HG03097 (cell line): ENCODE data around the gene RTL9.

Experiments used
- ATAC-seq: cut with Tn5 transposase; IDR thresholded peaks from one replicate; pipeline ENCODE4 v1.9.1; 2021; ENCODE audit not compliant: unreplicated experiment, low FRiP score

Gene RTL9

DNA sequence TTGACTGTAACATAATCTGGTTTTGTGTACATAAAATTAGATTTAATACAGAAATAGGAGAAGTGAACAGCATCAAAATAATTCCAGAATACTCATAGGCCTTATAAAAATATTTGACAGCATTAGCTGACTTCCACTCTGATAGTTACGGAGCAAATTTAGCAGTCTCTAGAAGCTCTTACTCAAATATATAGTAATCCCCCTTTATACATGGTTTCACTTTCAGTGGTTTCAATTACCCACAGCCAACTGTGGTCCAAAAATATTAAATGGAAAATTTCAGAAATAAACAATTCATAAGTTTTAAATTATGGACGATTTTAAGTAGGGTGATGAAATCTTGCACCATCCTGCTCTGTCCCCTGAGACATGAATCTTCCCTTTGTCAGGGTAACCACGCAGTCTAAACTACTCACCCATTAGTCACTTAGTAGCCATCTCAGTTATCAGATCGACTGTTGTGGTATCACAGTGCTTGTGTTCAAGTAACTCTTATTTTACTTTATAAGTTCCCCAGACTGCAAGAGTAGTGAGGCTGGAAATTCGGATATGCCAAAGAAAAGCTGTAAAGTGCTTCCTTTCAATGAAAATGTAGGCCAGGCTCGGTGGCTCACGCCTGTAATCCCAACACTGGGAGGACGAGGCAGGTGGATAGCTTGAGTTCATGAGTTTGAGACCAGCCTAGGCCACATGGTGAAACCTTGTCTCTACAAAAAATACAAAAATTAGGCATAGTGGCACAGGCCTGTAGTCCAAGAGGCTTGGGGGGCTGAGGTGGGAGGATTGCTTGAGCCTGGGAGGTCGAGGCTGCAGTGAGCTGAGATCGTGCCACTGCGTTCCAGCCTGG, 17.2 kb upstream of the RTL9 start:
- ATAC-seq = peak; percentile 71

DNA sequence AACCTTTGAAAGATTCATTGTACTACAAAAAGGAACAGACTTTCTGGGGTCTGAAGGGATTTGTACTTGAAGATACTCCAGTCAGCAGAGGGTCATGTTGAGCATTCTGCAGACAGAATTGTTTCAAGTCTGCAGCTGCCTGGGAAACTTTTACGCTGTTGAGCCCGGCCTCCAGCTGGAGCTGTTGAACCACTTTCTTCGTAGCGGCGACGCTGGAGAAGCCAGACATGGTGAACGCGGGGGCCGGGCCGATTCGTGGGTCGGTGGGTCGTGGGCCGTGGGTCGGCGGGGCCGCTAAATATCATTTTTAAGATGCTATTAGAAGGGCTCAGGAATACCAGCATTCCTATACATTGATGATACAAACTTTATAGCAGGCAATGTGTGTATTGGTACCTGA, 12.0 kb upstream of the RTL9 start:
- no peak for ATAC-seq

DNA sequence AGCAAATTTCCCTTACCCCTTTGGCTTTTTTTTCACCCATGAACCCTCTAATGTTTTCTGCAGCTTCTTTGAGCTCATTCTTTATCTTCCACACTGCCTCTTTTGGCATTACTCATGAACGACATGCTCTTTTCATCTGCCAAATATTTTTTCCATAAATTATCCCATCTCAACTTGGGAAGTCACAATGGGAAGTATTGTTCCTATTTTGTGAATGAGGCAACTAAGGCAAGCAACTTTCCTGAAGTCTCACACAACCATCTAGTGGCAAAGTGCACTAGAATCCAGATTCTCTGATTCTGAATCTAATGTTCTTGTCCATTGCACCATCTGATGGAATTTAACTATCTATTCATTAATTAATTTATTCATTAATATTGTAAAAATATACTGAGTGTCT, 625 bp downstream of the RTL9 start:
- ATAC-seq = no peak

DNA sequence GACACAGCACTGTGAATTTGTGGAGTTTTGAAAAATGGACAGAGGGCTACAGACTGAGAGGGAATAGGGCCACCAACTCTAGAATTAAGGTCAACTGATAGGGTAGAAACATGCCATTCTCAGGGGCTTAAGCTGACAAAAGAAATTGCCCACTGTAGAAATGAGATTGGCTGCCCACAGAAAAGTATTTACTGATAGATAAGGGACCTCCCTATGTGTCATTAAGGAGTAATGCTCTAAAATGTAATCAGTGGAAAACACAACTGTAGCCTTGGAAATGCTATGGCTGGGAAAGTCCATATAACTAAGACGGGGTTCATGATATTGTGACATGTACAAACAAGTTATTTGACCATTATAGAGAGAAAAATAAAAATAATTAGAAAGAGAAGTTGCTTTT, 4.6 kb downstream of the RTL9 start:
- ATAC-seq = no peak

DNA sequence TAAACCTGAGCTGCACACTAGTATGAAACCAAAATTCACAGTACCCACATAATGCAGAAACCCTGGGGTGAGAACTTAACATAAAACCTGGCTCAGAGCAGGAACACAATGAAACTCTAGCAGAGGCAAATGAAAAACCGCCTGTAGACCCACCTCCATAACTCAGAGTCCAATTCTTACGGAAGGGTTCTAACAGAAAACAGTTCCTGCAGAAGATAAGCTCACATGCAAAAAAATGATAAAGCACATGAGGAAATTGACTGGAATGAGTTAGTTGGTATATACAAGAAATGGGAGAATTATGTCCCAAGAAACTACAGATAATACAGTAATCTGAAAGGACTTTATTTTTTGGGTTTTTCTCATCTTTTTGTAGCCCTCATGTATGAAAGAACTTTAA, 14.7 kb downstream of the RTL9 start:
- ATAC-seq = no peak

DNA sequence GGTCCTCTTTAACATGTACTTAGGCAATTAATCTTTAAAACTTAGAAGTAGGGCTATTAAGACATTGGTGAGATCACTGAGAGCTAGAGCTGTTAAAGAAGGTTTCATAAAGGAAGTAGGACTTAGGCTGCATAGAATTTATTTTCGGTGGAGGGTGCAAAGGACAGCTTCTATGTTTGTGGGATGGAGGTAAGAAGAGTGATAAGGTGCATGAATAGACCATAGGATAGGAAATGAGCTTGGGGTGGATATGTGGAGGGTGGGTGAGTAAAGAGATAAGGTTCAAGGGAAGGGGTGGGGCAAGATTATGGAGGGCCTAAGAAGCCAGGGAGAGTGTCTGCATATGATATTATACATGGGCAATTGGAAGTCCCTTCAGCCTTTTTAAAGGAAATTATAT, 15.9 kb downstream of the RTL9 start:
- no peak for ATAC-seq

DNA sequence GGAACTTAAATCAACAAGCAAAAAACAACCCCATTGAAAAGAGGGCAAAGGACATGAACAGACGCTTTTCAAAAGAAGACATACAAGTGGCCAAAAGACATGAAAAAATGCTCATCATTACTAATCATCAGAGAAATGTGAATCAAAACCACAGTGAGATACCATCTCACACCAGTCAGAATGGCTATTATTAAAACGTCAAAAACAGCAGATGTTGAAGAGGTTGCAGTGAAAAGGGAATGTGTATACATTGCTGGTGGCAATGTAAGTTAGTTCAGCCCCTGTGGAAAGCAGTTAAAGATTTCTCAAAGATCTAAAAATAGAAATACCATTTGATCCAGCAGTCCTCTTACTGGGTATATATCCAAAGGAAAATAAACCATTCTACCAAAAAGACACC, 22.6 kb downstream of the RTL9 start:
- no peak for ATAC-seq

DNA sequence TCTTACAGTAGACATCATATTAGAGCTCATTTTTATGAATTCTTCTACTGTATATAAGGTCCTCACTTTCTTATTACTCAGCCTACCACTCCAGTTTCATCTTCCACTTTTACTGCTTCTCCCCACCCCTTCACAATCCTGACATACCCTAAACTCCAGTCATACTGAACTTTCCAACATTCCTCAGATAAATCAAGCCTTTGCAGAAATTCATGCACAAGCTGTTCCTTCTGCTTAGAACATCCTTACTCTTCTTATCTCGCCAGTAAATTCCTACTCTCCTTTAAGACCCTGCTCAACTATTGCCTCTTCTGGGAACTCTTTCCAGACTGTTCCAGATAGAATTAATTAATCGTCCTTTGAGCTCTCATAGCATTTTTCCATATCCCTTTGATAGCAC, 24.8 kb downstream of the RTL9 start:
- ATAC-seq = no peak

DNA sequence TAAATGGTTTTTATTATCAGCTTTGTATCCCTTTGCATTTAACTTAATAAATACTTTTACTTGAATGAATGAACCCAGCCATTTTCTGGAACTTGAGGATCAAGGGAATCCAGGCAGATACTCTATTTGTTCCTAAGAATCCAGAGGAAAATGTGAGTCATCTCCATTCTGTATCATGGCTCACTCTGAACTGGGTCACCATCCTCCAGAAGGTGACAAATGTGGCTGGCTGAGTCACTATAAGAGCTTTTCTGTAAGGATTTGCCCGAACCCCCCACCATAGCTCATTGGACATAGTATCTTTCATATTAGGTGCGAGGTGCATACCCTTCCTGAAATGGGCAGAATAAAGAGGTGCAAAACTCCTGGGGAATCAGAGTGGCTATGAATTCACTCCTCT, 25.8 kb downstream of the RTL9 start:
- no peak for ATAC-seq

DNA sequence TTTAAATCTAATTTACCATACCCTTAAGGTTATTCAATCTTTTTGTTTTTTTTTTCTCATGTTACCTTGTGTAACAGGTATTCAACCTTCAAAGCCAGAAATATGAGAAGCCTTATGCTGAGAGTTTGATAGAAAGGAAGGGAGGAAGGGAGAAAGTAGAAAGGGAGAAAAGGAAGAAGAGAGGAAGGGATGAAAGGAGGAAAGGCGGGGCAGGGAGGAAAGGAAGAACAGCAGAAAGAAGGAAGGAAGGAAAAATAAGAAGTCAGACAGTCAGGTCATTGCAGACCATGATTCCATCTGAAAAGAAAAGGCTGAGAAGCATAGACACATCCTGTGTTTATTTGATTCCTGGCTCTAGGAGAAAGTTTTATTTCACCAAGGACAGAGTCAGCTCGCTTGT, 30.9 kb downstream of the RTL9 start:
- no peak for ATAC-seq

DNA sequence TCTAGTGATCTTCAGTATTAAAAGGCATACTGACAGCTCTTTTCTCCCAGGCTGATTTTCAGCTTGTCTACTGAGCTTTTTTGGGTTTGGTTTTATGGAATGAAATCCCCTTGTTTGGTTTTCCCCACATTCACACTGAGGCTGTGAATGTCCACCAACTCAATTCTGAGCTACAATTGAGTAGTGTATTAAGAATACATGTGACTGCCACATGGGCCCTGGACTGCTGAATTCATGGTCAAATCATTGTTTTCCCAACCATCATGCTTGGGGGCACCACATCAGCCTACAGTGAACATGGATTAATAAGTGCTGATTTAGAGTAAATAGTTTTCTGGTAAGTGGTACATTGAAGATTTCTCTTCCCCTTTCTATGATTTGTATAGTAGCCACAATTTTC, 32.4 kb downstream of the RTL9 start:
- no peak for ATAC-seq

DNA sequence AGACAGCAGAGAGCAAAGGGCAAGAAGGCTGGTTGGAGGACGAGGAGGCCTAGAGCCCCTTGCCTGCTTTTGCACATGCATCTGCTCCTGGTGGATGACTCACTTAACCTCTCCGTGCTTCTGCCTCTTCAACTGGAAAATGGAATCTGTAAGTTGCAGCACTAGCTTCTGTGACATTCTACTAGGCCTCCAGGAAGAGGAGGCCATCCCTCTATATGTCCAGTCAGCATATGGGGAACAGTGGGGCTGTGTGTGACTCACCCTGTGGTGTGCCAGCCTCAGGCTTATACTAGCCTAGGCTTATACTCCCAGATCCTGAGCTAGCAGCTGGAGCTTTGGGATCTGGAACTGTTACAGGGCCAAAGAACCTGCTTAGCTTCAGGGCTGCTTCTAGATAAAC, 36.0 kb downstream of the RTL9 start:
- no peak for ATAC-seq

DNA sequence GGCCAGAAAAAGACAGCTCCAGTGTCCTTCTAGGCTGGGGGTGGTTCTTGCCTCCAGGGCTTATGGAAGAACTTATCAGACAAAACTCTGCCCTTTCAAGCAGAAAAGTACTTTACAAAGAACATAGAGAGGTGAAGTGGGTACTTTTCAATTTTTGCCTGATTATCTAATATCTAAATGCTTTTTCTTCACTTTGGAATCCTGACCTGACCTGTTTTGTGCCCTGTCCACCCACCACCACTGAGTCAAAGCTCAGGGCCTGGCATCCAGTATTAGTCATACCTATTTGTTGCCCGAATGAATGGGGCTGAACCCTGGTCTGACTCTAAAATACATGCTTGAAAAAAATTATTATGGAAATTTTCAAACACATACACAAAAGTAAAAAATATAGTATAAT, 37.2 kb downstream of the RTL9 start:
- no peak for ATAC-seq

DNA sequence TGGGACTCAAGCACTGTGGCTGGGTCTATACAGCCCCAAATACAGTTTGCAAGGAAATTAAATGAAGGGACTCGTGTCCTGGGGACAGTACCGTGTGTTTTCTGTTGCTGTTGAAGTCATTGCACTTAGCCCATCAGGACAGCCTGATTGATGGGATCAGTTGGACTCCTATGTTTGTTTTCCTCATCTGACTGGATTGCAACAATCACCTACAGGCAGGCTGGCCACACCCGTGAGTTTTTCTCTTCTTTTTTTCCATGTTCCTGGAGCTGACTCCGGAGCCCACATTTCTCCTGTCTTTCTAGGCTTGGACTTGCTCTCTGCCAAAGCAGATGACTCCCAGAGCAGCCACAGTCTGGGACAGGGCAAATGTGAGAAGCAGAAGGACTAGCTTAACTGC, 38.1 kb downstream of the RTL9 start:
- ATAC-seq = no peak

DNA sequence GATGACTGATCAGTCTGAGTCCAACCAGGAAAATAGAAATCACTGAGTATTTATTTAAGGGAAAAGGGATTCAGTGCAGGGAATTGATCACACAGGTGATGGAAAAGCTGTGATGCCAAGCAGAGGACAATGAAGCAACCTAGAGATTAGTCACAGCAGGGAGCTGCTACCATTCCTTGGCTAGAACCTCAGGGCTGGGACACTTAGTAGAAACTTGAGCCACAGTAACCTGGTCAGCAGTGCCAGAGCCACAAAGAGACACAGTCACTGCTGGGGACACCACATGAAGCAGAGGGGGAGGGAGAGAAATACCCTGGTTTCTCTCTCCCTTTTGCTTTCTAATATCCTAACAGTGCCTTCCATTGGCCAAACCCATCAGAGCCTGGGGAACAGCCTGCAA, 38.7 kb downstream of the RTL9 start:
- no peak for ATAC-seq

DNA sequence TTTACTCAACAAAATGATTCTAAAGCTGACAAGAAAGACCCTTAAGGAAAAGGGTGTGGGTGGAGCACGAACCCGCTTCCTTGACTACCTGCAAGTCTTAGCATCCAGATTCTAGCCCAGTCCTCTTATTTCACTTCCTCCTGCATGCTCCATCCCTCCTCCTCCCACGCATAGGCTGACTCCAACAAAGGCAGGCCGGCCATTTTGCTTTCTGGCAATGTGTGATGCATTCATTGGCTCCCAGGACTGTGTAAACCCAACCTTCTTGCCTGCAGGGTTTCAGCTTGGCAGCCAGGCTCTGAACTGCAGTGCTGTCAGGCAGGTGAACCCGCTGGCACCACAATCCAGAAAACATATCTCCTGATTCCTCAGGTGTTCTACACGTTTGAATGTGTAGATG, 39.3 kb downstream of the RTL9 start:
- ATAC-seq = no peak

DNA sequence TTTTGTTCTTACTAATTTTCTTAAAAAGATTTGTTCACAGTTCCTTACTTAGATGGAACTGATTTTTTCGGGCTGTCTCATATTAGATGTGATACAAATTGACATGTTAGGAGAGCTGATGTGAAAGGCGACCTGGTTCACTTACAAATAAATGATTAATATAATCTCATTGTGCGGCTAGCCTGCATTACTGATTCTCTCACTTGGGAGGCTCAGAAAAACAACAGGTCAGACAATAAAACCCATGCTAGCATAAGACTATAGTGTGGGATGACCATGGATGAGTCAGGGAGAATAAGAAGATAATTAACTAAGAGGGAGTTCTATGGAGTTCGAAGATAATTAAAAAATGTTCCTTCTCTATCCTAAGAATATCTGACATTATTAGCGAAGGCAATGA, 40.8 kb downstream of the RTL9 start:
- no peak for ATAC-seq

DNA sequence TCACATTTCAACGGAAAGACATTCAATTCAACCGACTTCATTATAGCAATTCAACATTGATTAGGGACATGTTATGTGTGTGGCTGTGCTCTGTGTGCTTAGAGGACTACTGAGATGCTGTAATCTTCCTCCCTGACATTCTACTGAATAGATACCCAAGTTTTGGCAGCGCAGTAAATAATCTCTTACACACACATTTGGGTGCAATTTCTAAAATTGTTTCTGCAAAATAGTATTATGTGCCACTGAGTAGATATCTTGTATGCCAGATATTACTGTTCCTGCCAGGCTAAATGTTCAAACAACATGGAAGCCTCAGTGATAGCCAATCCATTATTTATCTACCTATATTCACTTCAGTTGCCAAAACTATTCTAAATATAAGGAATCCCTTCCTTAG, 41.3 kb downstream of the RTL9 start:
- ATAC-seq = no peak

DNA sequence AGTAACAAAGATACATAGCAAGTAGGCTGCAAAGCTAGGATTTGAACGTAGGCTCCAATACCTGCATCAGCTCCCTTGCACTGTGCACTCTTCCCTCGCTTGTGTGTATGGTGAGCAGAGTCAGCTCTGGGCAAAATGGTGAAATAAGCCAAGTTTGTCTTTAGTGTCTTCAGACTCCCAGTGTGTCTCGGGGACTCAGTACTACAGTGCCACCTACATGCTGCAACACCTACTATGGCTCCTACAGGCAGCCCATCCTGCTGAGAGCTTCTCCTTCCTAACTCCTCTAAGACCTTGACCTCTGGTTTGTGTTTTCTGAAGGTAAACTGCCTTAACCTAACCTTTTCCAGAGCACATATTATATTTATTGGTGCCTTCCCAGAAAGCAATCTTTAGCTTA, 42.5 kb downstream of the RTL9 start:
- no peak for ATAC-seq

DNA sequence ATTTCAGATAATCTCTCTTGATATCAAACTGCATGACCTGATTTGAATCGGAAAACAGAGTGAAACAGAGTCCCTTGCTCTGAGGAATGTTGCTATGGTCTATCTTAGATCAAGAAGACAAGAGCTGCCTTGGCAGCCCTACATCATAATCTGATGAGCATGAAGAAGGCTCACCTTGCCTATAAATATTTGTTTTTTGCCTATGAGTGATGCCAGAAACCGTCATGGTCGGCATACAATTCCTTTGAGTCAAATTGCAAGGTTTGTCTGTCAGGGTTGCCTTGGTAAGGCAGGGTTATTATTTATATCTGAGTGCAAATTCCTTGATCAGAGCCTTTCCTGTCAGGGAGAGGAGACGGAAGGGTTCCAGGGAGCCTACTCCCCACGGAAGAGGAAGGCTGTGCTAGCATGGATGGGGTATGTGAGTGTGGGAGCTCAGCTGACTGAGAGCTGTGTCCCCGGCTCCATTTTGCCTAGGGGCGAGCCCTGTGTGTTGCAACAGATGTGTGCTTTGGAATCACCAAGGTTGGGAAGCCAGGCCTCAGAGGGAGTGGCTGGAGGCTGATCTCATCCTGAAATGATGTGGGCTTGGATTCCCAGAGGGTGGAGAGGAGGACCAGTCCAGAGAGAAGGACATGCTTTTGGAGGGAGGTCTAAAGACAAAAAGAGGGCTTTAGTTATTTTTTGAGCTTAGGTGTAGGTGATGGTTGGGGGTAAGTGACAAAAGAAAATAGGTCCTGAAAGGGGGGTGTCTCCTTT, 43.6 kb downstream of the RTL9 start:
- ATAC-seq = no peak

DNA sequence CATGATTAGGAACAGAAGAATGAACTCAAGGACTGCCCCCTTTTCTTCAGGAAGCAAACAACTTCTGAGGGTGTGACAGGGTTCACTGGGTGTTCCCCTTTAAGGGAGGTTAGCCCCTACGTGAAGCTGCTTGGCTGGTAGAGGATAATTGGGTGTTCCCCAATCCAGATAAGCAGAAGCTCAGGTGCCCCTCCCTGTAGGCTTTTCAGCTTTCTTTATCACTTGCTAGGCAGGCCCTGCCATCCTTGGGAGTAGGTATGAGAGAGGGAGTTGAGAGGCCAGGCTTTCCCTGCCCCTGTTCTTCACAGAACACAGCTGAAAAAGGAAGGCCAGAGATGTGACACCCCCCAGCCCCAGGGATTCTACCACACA, 44.2 kb downstream of the RTL9 start:
- no peak for ATAC-seq
